Measurements from ENCODE around the gene ADD3.
"Not testable (repeated sequence)": the region's sequence is repeated elsewhere in the genome, so short reads cannot be mapped to it uniquely, and the experiment has no call there.

The ADD3 gene

DNA sequence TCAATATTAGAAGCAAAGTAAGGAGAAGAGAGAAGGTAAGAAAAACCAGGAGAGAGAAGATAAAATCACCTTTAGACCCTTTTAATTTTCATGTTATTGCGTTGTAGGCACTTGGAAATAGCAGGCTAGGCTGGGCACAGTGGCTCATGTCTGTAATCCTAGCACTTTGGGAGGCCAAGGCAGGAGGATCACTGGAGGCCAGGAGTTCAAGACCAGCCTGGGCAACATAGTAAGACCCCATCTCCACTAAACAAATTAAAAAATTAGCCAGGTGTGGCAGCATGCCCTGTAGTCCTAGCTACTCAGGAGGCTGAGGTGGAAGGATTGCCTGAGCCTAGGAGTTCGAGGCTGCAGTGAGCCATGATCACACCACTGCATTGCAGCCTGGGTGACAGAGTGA is 106.9 kb downstream of the ADD3 start:
- DNase-seq, result not testable (repeated sequence)

DNA sequence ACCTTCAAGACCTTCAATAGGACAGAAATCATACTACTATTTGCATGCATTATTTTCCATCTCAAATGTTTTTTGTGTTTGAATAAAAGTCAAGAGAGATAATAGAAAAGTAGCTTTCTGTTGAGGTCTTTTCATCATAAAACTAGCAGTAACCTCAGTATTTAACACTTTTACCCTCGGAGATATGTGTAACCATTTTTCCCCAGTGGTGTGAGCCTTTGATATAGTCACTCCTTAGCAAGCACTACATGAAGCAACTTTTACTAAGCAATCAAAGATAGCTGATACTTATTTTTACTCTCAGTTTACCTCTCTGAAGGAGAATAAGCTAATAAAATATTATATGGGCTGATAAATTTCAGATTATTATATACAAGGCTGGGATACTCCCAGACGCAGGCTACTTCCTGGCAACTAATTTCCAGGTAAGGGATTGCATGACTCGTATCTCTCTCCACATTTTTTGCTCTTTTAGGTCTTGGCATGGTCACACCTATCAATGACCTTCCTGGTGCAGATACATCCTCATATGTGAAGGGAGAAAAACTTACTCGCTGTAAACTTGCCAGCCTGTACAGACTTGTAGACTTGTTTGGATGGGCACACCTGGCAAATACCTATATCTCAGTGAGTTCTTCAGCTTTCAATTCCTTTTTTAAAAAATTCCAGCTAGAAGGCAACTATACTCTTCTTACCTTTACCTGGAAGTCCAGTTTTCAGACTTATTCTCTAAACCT is 108.2 kb downstream of the ADD3 start:
- no peak for DNase-seq

DNA sequence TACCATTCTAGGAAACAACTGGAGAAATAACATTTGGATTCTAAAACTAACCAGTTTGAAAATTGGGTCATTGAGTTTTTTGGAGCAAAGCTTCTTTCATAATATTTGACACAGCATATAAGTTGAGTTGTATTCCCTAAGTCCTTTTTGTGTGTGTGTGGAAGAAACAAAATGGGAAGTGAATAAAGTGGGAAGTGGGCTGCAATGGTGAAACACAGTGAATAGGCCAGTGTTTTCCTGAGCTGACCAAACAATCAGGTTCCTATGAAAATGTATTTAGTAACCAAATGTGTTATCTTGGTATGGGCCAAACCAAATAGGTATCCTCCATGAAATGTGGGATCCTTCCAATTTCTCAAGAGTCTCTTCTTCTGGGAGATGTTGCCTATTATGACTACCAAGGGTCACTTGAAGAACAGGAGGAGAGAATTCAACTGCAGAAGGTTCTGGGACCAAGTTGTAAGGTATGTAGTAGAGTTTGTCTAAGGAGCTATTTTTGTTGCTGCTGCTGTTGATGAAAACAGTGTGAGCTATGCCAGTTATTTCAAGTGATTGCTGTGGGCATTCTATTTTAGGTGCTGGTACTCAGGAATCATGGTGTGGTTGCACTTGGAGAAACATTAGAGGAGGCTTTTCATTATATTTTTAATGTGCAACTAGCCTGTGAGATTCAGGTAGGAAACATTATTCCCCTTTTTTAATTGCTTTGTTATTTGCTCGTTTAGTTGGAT is 111.3 kb downstream of the ADD3 start:
- no peak for DNase-seq

DNA sequence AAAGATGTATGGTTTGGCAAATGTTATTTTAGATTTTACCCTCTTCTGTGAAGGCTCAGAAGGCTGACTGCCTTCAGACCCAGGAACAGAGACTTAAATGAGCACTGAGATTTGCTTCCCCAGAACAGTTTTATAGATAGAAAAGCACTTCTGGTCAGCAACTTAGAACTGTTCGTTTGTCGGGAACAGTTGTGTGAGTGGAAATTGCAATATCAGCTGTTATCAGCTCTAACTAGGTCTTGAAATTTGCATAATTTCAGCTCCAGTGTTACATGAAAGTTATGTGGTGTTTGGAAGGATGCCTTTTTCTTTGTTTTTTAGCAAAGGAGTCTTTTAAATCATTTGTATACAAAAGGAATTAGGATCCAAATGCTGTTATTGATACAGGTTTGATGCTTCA is 115.8 kb downstream of the ADD3 start:
- no peak for DNase-seq

DNA sequence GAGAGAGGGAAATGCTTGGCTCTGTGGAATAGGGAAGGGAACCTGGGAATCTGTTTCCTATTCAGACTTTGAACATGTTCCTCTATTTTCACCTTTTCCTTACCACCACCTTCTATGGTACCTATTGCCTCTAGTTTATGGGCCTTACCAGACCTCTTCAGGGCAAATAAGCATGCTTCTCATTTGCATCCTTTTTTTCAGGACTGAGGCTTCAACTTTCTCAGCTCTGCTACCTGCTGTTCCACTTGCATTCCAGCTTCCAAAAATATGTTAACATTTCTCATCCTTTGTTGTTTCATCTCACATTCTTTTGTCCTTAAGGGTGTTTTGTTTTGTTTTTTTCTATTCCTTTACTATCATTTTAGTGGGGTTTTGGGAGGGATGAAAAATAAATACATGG is 121.7 kb downstream of the ADD3 start:
- DNase-seq, result no peak

DNA sequence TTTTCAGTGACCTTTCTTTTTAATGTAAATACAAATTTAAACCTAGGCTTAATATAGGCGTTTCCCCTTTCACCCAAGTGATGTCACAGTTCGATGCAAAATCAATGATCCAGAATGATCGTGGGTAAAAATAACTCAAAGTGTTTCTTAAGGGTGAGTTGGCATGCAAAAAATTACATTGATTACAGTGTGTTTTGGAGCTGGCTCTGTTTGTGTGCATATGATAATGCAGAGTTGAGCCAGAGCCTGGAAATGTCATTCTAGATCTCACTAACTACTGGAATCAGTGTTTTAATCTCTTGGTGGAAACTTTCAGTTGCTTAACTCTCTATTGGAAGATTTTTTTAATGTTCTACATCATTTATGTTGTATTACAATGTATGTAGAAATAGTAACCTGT is 127.1 kb downstream of the ADD3 start:
- DNase-seq, result no peak

DNA sequence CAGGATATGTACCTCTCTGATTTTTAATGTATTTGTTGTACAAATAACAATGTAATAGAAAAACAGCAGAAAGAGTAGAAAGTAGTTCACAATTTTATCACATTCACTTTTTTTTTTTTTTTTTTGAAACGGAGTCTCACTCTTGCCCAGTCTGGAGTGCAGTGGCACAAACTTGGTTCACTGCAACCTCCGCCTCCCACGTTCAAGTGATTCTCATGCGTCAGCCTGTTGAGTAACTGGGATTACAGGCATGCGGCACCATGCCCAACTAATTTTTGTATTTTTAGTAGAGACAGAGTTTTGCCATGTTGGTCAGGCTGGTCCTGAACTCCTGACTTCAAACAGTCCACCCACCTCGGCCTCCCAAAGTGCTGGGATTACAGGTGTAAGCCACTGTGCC is 128.1 kb downstream of the ADD3 start:
- not testable (repeated sequence) for DNase-seq

DNA sequence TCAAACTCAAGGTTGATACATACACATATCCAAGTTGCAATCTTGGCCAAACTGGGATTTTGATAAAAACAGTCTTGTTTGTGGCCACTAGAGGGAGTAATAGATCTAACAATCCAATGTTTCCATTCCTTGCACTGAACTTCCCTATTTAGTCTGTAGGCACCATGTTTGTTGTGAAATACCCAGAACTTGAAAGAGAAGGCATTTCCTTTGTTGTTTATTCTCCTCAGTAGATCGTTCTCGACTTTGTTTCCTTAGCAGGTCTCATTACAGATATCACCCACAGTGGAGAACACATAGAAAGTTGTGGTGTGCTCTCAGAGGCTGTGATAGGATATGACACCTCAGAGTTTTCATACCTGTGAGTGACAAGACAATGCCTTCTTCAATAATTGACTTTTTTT is 129.4 kb downstream of the ADD3 start:
- no peak for DNase-seq

DNA sequence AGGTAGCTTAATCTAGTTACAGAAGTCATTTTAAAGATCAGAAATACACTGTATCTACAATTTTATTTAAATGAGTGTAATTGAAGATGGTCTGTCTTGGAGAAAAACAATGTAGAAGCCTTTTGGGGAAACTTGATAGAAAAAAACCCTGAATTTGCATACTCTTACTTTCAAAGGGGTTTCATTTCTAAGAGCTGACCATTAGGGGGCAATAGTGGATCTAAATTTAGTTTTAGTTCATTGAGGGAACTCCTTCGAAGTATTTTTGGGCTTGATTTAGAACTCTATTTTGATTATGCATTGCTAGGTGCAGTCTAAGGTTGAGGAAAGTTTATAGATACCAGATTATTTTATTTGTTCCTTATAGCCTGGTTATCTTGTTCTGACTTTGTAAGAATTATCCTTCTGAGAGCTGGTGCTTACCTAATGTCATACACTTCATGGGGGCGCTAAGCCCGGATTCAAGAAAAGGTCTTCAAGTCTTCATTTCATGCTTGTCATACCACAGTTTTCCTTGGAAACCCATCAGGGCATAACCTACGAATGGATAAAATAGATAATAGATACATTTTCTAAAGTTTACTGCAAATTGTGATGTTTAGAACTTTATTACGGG is 130.5 kb downstream of the ADD3 start:
- DNase-seq, result no peak

DNA sequence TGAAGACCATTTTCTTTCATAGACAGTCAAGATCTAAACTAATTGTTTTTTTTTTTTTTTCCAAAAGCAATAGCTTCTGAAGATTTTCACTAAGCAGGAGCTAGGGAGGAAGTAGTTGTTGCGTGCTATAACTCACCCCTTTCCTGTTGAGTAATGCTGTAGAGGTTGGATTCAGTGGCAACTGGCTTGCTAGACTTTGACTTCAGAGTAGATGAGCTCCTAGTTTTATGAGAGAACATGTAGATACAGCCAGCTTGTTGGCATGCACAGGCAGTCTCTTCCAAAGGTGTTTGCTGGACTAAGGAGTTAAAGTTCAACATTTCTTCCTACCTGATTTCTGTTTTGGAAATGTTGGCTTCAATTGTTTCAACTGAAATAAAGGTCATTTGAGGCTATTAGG is 133.4 kb downstream of the ADD3 start:
- no peak for DNase-seq

DNA sequence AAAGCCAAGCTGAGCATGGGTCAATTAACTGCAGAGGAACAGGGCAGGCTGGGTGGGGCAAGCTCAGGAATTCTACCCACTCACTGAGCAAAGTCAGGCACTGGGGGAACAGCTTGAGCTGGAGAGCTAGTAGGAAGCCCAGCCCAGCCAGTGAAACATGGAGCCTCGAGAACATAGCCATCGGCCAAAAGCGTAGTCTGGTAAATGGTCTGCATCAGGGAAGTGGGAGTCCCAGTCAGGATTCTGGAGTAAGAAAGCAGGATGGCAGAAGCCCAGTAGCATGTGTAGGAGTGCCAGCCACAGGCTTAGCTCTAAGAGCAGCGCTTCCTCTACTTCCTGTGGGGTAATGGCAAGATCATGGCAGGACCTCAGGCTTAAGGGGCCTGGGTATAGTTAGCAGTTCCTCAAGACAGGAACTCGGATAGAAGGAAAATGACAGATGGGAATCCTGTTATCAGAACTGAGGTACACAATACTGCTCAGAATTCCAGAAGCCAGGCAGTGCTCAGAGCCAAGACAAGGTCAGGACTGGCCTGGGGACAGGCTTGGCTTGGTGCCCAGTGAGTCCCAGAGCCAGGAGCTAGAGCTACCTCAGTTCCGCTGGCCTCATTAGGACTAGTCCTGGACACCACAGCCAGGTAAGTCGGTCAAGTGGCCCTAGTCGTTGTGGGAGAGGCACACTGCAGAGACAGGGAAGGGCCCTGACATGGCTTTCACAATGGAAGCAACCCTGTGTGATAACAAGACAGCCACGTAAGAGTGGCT is 134.3 kb downstream of the ADD3 start:
- no peak for DNase-seq

DNA sequence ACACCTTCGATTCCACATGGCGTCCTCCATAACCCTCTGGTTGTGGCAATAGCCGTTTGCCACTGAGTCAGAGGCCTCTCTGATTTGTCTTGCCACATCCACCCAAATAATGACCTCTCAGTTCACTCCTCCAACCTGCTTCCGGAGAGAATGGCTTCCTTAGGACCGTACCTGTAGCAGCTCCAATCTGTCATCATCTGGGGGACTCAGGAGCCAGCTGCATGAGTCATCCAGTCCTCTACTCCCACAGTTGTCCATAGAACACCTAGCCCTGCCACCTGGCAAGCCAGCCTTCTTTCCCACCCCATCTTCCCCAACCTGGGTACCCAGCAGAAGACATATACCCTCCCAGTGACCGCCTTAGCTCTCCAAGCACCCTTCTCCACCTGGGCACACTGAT is 135.2 kb downstream of the ADD3 start:
- DNase-seq, result no peak

DNA sequence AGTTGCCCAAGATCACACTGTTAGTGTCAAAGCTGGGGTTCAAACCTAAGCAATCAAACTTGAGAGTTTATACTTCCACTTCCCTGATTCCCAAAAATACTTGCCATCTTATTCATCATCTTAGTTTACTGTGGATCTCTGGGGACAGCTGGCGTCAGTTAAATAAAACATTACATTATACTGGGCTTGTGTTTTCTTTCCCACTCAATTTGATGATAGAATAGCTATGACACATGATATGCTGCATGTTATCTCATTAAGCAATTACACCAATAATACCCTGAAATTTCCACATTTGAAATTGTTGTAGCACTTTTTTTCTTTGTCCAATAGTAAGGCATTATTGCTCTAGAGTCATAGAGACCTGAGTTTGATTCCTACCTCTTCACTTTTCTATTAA is 136.7 kb downstream of the ADD3 start:
- DNase-seq, result no peak

DNA sequence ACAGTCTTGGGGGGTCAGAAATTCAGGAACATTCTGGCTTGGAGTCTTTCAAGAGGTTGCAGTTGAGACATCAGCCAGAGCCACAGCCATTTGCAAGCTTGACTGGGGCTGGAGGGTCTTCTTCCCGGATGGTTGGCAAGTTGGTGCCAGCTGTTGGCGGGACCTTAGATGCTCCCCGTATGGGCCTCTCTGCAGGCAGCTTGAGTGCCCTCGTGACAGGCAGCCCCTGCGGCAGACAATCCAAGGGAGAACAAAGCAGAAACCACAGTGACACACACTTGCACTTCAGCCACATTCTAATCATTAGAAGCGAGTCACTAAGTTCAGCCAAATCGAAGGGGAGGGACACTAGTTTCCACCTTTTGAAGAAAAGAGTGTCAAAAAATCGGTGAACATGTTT is 140.2 kb downstream of the ADD3 start:
- no peak for DNase-seq

DNA sequence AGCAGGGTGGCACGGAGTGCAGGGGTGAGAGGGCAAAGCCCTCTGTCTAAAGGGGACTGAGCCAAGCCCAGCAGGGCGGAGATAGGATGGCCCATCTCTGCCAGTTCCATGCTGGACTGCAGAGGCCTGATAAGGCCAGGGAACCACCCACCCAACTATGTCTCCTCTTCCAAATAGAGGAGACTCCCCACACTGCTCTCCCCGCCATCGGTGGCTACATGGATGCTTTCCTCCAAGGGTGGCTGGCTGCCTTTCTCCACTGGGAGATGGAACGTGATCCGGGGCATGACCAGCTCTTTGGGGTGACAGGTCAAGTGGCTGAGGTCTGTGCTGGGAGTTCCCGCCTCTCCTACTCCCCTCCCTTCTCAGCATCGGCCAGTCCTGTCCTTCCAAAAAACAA is 141.5 kb downstream of the ADD3 start:
- no peak for DNase-seq

DNA sequence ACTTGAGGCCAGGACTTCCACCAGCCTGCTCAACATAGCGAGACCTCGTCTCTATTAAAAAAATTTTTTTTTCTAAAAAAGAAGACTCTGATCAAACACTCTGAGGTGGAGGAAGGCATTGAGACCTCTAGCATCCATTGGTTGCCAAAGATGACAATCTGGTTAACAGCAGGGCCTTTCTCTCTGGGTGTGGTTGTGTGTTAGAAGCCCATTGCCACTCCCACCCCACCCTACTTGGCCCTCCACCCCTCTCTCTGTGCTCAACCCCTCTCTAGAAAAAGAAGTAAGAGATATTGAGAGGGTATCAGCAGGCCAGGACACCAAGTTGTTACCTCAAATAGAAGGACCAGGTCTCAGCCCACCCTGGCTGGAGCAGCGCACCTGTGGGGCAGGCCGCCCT is 142.3 kb downstream of the ADD3 start:
- no peak for DNase-seq

DNA sequence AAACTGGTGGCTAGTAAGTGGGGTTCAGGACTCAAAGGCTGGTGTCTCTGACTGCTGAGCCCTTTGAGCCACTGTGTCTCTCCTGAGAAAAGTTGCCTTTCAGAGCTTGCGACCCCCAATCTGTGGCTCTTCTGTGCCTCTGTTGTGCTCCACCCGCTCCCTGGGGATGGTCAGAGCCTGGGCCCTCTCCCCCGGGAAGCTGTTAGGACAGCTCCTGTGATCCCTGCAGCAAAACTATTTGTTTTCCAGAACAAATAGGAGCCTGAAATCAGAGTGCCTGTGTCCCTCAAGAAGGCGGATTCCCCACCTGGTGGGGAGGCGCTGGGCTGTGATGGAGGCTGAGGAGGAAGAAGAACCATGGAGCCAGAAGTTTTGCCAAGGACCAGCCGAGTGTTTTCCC is 143.2 kb downstream of the ADD3 start:
- no peak for DNase-seq

DNA sequence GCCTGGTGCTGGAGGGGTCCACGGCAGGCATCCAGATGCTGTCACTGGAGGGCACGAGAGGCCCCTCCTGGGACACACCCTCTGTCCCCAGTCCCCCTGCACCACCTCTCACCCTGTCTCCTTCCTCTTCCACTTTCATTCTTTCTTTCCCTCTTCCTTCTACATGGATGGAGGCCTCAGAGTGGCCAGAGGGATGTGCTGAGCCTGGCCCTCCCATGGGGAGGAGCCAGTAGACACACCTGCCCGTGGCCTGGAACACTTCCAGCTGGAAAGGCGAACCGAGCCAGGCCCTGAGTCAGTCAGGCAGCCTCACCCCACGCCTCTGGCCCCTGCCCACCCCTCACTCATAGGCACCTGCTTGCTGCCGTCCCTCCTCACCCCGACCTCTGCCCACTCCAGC is 143.7 kb downstream of the ADD3 start:
- no peak for DNase-seq

DNA sequence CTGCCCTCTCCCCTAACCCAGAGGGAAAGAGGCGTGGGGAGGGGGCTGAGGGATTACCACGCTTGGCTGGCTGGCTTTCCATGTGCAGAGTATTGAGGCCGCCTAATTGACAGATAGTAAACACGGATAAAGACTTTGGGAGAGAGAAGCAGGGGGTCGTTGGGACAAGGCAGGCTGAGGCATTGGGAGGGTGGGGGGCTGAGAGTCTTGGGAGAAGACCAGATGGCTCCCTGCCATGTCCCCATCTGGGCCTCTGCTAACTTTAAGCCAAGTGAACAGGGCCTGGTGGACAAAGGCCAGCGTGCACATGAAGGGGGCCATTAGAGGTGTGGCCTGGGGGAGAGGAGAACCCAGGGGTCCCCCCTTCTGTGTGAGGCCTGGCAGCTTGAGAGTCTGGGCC is 144.2 kb downstream of the ADD3 start:
- DNase-seq, result no peak

DNA sequence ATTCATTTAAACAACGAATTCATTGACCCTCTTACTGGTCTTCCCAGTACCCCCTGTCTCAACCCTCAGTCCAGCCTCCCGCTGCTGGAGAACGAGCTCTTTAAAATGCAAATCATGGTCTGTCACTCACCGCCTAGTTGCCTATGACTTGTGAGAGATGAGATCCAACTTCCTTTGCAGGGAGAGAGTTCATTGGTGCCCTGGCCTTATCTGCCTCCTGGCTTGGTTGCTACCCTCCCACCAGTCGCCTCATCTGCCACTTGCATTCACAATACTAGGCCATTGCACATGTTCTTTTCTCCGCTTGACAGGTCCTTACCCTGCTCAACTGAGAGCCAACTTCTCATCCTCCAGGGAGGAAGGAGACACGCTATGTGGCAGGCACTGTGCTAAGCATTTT is 145.6 kb downstream of the ADD3 start:
- no peak for DNase-seq

DNA sequence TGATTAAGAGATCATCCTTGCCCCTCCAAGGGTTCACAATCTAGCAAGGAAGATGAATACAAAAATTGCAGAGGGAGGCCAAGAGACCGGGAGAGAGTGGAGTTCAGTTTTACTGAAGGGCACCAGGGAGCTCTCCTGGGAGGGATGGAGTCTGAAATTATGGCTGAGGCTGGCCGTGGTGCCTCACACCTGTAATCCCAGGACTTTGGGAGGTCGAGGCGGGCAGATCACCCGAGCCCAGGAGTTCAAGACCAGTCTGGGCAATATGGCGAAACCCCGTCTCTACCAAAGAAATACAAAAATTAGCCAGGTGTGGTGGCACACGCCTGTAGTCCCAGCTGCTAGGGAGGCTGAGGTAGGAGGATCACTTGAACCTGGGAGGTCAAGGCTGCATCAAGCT is 148.3 kb downstream of the ADD3 start:
- DNase-seq, result no peak

DNA sequence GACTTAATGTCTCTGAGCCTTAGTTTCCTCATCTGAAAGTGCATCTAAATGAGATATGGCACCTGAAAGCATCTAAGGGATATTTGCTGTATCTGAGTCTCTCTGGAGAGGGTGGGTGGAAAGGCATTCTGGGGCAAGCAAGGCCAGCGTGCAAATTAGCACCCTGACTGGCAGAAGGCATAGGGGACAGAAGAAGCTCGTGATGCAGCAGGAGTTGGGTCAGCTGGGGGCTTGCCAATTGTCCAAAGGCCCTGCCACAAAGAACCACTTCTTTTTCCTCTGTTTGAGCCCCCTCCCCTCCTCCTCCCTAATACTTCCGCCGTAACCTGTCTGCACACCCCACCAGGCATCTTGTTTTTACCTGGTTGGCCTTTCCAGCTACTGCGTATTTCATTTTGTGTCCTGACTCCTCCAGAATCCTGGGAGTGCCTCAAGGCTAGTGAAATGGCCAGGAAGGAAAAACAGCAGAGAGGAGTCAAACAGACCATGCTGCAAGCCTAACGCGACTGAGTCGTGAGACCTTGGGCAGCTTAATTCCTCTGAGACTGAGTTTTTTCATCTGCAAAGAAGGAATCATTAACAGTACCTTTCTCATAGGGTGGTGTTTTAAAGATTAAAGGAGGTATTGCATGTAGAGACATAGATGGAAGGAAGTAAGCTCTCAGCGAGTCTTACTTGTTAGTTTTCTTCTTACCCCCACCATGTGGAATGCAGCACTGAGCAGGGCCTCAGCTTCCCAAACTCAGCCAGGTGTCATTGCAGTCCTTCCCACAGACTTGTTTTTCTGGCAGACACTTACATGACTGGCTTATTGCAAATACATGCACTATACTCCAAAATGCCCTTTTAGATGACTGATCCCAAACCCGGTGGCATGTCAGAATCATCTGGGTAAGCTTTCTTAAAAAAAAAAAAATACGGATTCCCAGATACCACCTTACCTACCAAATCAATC is 150.5 kb downstream of the ADD3 start:
- DNase-seq, result no peak
